ENCODE measurements around the gene SLC8A2. TPM values are rescaled to one million over a fixed set of nuclear protein-coding genes. Genes with fewer than 3 reads are reported as not detected.

Gene SLC8A2
- polyA plus RNA-seq, 5 donors: 0.07 to 0.19 (median 0.15) TPM; not detected in 1

DNA sequence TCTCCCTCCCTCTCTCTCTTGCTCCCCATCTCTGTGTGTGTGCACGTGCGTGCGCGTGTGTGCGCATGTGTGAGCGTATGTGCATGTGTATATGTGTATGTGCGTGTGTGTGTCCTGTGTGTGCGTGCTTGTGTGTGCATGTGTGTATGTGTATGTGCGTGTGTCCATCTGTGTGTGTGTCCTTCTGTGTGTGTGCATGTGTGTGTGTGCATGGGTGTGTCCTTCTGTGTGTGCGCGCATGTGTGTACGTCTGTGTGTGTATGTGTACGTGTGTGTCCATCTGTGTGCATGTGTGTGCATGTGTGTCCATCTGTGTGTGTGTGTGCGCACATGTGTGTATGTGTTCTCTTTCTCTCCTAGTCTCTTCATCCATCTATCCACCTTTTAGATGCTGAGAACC, 12.2 kb downstream of the SLC8A2 start:
- no peak for DNase-seq

DNA sequence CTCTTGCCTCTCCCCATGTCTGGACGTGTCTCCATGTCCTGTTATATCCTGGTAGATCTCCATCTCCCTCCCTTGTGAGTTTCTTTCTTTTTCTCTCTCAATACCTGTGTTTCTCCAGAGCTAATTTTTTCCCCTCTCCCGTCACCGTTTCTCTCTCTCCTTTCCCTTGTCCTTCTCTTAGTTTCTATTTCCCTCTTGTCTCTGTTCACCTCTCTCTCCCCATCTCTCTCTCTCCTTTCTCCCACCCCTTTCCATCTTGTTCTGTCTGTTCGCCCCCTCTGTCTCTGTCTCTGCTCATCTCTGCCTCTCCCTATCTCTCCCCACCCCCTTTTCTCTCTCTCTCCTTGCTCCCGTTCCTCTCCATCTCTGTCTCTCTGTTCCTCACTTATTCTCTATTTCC, 13.0 kb downstream of the SLC8A2 start:
- DNase-seq: no peak

DNA sequence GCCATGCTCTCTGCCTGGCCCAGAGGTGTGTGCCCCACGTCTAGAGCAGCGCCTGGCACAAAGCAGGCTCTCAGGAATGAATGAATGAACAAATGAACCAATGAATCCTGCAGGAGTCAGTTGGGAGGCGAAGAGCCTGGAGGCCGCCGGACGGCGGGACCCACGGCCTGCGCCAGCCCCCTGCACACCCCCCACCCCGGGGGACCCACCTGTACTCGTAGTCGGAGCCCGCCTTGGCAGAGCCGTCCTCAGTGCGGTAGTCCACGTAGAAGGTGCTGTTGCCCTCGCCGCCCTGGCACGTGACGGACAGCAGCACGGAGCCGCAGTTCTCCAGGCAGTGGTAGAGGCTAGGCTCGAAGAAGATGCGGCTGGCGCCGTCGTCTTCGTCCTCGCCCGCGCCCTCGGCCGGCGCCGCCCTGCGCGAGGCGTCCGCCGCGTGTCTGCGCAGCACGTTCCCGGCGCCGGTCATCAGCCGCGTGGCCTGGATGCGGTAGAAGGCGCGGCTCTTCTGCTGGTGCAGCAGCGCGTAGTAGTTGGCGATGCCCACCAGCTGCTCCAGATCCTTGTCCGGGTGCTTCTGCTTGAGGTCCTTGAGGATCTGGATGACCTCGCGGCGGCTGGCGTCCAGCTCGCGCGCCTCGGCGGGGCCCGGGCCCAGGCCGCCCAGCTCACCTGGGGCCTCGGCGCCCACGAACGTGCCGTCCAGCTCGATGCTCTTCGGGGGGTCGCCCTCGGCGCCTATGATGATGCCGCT, 14.8 kb downstream of the SLC8A2 start:
- DNase-seq: no peak

DNA sequence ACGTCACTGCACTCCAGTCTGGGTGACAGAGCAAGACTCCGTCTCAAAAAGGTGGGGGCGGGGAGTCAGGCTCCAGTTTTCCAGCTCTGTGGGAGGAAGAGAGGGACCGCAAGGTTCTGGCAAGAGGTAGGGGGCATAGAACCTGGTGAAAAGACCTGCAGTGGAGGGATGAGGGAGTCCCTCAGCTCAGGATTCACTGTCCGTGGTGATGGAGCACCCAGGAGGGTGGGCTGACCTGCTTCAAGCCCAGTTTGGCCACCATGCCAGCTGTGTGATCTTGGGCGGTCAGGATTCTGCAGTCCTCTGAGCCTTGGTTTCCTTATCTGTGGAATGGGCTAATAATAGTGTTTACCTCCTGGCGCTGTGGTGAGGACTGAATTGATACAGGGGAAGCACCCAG, 21.2 kb downstream of the SLC8A2 start:
- DNase-seq: no peak

DNA sequence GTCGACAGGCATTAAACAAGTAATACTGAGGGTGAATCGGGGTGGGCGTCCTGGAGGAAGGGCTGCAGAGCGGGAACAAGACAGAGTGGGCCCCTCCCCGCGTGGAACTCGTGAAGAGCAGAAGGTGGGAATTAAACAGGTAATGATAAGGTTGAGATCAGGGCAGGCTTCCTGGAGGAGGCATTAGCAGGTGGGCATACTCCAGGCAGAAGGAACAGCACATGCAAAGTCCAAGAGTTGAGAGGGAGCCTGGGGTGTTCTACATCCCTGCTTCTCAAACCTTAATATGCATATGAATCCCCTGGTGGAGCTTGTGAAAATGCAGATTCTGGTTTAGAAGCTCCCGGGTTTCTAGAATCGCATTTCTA, 23.3 kb downstream of the SLC8A2 start:
- DNase-seq: no peak

DNA sequence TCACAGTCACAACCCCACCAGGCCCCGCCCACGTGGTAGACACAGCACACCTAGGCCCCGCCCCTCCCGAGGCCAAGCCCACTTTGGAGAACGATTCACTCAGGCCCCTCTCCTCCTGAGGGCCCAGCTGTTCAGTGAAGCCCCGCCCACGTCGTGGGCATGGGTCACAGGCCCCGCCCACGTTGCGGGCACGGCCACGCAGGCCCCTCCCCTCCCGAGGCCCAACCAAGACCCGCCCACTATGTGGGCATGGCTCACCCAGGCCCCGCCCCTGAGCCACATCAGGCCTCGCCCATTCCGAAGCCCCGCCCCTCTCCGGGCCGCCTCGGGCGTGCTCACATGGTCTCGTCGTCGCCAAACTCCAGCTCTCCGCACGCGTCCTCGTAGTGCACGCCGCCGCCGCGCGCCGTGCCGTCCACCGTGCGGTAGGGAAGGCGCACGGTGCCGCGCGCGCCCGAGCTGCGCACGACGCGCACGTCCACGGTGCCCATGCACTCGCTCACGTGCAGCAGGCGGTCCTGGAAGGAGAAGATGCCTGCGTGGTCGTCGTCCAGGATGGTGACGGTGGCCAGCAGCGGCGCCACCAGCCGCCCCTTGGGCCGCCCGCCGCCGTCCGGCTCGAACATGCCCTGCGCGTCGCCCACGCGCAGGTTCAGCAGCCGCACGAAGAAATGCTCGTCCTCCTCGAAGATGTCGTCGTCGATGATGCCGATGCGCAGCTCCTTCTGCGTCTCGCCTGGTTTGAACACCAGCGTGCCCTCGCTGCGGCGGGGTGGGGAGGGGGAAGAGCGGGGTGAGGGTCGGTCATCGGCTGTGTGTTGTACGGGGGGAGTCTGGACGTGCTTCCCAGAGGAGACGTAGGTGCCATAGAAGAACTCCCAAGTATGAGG, 24.0 kb downstream of the SLC8A2 start:
- DNase-seq: no peak

DNA sequence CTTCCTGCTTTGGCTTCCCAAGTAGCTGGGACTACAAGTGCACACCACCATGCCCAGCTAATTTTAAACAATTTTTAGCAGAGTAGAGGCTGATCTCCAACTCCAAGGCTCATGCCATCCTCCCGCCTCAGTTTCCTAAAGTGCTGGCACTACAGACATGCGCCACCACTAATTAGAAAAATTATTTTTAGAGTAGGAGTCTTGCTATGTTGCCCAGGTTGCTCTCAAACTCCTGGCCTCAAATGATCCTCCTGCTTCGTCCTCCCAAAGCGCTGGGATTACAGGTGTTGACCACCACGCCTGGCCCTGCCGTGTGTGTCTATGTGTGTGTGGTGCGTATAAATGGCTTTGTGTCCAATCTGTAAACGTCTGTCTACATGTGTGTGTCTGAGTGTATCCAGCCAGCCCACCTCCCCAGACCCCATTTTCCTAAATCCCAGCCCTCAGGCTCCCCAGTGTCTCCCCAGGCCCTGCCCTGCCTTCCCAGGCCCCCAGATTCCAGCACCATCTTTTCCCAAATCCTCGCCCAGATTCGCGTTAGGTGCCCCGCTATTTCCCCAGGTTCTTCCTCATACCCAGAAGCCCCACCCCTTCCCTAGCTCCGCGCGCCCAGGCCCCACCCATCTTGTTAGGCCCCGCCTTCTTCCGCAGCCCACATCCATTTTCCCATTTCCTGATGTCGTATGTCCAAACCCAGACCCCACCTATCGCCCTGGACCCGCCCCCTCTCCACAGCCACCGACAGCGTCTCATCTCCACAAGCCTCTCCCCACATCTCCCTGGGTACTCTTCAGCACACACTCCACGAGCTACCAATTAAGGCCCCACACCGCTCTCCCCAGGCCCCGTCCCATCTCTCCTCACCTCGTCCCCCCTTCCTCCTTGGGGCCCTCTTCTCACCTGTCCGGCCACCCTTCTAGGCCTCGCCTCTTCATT, 24.9 kb downstream of the SLC8A2 start:
- no peak for DNase-seq

DNA sequence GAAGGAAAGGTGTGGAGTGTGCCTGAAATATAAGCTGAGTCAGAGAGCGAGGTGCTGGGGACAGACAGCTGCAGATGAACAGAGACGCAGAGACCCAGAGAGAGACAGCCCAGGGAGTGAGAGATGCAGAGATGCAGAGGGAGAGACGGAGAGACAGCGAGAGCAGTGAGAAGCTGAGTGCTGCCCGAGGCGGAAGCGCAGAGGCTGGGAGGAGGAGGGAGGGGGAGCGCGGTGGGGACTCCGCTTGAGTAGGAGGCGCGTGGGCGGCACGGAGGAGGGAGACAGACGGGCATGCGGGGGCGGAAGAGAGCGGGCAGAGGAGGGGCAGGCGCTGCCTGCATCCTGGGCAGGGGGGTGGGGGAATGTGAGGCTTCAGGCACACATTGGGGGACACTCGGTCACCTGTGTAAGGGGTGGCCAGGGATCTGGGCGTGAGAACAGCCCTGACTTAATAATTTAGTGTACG, 25.7 kb downstream of the SLC8A2 start:
- DNase-seq: no peak

DNA sequence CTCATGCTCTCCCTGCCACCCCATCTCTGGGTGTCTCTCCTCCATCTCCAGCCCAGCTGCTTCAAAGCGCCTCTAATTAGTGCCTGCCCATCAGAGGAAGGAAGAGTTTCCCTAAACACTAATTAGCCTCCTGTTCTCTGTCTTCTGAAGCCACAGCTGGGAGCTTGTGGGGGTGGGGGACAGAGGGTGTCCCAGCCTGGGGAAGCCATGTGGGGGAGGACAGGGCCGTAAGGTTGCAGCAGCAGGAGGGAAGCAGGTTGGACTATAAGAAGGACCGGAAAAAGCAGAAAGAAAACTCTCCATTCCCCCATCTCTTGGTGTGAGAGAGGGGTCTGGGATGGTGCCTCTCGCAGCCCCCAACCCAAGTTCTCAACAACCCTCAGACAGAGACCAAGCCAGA, 26.2 kb downstream of the SLC8A2 start:
- DNase-seq: no peak

DNA sequence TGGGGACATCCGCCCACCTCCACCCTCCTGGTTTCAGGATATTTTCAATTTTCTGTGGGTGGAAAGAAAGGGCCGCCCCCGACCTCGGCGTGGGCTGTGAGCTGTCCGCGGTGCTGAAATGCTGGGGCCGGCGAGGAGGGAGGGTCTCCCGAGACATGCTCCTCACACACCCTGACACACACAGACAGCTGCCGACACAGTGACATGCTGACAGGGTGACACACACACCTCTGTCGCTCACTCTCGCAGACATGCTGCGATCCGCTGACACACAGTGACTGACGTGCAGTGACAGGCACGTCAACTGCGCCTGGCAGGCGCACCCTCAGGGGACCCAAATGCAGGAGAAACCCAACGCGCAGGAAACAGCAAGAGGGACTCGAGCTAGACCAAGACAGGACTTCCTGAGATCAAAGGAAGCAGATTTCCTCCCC, 27.3 kb downstream of the SLC8A2 start:
- DNase-seq: no peak

DNA sequence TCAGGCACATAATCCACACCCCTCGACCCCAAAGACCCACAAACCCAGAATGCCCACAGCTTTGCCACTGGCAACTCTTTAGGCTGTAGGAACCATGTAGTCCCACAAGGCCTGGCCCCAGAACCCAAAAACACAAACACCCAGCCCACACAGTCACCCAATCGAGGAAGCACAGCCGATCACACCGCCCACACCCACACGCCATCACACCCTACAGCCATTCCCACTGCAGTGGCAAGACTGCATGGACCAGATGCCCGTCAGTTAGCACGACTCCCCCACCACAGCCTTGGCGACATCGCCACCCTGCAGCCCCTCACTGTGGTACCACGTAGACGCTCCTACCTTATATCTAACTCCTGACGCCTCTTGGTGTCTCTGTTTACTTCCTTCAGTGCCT, 28.4 kb downstream of the SLC8A2 start:
- DNase-seq: no peak

DNA sequence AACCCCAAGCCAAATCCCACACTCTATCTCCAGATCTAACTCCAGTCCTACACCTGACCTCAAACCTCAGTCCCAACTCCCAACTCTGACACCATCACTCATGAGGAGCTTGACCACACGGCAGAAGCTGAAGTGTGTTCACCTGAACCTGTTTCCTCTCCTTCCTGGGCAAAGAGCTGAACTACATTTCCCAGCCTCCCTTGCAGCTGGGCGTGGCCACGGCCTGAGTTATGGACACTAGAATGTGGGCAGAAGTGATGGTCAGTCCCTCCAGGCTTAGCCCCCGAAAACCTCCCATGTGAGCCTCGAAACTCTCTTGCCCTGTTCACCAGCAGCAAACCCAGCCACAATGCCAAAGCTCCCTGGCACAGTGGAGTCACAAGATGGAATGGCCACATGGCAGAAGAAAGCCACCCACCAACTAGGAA, 32.9 kb downstream of the SLC8A2 start:
- no peak for DNase-seq

DNA sequence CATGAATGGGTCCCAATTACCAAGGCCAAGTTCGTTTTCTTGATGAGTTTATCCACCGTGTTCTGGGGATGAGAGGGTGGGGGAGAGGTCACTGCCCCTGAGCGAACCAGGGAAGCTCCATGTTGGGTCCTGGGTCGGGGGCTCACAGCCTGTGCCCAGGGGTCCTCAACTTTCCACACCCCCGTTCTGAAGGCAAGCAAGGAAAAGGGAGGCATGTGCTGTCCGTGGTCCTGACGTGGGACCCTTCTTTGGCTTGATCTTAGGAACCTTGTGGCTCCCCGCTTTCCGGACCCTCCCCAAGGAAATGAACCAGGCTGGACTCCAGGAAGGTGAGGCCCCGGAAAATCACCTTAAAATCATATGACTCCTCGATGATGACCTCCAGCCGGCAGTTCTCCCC, 34.2 kb downstream of the SLC8A2 start:
- no peak for DNase-seq

DNA sequence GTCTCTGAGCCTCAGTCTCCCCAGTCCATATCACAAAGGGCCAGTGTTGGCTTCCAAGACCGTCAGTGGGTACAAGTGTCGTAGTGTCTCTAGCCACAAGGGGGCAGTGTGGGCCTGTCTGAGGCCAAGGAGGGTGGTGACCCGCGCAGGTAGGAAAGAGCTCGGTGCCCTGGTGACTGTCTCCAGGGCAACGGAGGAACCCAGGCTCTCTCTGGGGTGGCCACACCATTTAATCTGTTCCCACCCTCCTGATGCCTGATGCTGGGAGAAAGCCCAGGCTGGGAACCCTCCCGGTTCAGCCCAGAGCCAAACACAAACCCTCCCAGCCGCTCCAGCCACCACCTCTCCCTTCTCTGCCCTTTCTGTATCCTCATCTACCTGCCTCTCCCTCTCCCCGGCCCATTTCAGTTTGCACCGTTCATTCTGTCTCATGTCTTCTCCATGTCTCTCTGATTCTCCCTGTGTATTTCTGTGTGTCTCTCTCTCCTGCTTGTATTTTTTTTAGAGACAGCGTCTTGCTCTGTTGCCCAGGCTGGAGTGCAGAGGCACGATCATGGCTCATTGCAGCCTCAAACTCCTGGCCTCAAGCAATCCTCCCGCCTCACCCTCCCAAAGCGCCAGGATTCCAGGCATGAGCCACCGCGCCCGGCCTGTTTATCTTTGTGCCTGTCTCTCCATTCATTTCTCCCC, 34.8 kb downstream of the SLC8A2 start:
- DNase-seq: peak in 1 of 2 donors; percentile 50

DNA sequence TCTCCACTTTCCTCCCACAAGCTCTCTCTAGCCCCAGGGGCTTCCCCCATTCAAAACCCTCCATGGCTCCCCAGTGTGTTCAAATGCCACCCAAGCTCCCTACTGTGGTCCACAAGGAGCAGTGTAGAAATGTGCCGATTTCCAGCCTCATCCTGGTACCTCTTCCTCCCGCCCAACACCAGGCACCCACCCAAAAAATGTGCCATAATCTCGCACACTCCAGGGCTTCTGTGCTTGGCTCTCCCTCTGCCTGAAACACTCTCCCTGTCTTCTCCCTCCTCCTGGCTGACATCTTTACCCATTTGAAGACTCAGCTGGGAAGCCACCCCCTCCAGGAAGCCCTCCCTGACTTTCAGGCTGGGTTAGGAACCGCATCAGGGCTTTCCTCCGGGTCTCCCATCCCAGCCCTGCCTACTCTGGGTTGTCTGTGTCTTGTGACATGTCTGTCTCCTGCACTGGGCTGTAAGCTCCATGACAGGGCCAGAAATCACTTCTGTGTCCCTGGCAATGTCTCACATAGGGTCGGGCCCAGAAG, 35.7 kb downstream of the SLC8A2 start:
- no peak for DNase-seq

DNA sequence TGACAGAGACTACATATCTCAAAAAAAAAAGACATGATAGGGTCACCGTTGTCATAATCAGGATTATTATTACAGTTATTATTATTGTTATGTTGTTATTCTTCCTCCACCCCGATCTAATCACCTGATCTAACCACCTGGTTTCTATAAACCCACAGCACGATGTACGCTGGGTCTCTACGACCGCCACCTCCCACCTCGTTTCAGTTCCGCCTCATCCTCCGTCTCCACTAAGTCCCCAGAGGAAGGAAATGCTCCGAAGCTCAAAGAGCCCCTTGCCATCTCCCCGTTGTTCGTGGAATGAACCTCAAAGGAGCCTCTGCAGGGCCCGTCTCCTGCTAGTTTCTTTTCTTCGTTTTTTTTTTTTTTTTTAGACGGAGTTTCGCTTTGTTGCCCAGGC, 36.5 kb downstream of the SLC8A2 start:
- DNase-seq: no peak

DNA sequence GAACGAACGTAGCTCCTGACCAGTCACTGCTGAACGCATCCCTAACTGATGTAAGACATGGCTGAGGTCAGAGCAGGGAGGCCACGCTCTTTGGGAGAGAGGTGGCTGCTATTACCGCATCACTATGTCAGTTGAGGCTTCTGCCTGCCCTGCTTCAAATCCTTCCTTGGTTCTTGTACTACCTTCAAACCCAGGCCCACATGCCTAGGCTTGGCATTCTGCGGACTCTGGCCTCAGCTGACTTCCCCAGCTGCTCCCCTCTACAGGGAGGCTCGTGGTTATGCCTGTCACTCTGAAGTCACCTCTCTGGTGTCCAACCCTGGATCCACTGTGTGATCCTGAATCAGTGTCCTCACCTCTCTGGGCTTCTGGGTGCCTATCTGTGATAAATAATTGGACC, 37.6 kb downstream of the SLC8A2 start:
- DNase-seq: no peak

DNA sequence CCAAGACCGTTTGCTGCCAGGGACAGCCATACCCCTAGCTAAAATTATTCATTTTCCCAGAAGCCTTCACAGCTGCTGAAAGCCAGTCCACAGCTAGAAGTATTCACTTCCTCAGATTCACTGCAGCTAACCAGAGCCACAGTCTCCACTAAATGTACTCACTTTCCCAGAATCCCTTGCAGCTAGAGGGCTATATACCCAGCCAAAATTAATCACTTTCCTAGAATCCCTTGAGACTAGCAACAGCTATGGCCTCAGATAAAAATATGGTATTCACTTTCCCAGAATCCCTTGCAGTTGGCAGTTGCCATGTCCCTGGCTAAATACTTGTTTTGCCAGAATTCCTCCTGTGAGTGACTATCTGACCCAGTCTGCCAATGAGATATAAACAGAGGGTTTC, 38.6 kb downstream of the SLC8A2 start:
- no peak for DNase-seq

DNA sequence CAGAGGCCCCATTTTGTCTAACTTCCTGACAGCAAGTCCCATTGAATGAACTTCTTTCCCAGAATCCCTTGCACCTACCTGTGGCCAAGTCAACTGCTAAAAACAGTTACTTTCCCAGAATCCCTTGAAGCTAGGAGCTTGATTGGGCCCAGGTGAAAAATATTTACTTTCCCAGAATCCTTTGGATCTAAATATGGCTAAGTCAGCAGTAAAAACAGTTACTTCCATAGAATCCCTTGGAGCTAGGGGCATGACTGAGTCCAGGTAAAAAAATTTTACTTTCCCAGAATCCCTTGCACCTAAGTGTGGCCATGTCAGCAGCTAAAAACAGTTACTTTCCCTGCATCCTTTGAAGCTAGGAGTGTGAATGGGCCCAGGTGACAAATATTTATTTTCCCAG, 39.2 kb downstream of the SLC8A2 start:
- DNase-seq: no peak

DNA sequence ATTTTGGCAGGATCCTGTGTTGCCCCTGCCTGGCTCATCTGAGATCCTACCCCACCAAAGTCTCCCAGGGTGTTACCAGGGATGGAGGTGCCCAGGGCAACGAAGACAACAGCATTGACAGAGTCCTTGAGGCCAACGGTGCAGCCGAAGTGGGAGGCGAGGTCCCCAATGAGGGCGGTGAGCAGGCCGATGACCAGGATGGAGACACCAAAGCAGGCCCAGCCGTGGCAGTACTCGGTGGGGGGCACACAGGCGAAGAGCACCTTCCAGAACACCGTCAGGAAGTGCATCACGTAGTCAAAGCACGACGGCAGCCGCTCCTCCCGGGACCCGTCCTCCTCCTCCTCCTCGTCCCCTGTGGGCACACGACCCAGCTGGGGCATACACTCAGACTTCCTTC, 39.6 kb downstream of the SLC8A2 start:
- DNase-seq: no peak

Measured in right lung (tissue), 5 donors.